AG09309 (cell line): ENCODE measurements around the gene LCORL.

Experiments
- DNase-seq: peaks from one replicate; pipeline ENCODE4 v3.0.0-alpha.2; 2010; ENCODE audit warnings: low read depth
- H3K4me3 ChIP-seq: 2 replicates; pipeline ENCODE4 v1.5.1; 2011; ENCODE audit warnings: mild to moderate bottlenecking, low read depth, low read length, moderate library complexity; ENCODE audit not compliant: control insufficient read depth
- CTCF ChIP-seq: IDR thresholded peaks from 2 replicates; pipeline ENCODE4 v1.5.1; 2011; ENCODE audit warnings: mild to moderate bottlenecking, low read depth, low read length, inconsistent platforms; ENCODE audit not compliant: insufficient read depth, control insufficient read depth; ENCODE audit errors: missing control alignments

LCORL gene

GRCh38 chr4:18052158-18052557, 30.6 kb upstream of the LCORL start:
- H3K4me3 ChIP-seq, result no peak overlapping the region
- TF ChIP-seq CTCF, result no peak
- DNase-seq, result no peak

GRCh38 chr4:18051281-18051680, 29.7 kb upstream of the LCORL start:
- no peak overlapping the region for H3K4me3 ChIP-seq
- no peak for DNase-seq
- TF ChIP-seq CTCF, result no peak

GRCh38 chr4:18050448-18050847, 28.9 kb upstream of the LCORL start:
- no peak overlapping the region for H3K4me3 ChIP-seq
- no peak for DNase-seq
- TF ChIP-seq CTCF, result no peak

- no peak for DNase-seq
- no peak for TF ChIP-seq CTCF
- no peak overlapping the region for H3K4me3 ChIP-seq
Observed at GRCh38 chr4:18049446-18049845, 27.9 kb upstream of the LCORL start.

GRCh38 chr4:18042754-18043153, 21.2 kb upstream of the LCORL start:
- no peak overlapping the region for H3K4me3 ChIP-seq
- no peak for TF ChIP-seq CTCF
- no peak for DNase-seq

- TF ChIP-seq CTCF, result no peak
- no peak overlapping the region for H3K4me3 ChIP-seq
- no peak for DNase-seq
Observed at GRCh38 chr4:18042012-18042411, 20.5 kb upstream of the LCORL start.

- TF ChIP-seq CTCF, result no peak
- DNase-seq, result no peak
- H3K4me3 ChIP-seq, result no peak overlapping the region
Observed at GRCh38 chr4:18041114-18041513, 19.6 kb upstream of the LCORL start.
